Peyer's patch (tissue), 4 donors: Measurements from ENCODE around the gene ISCA1.

ENCODE experiments used
- POLR2A ChIP-seq, 2 donors: fragments of 450-650 bp; IDR thresholded peaks; one replicate each; pipeline ENCODE4 v1.5.1; 2017; ENCODE audit warnings: antibody characterized with exemption in 2 of 2, mild to moderate bottlenecking in 2 of 2, moderate library complexity in 2 of 2
- TF ChIP-seq, protein P1 (sequence below), 6 experiments: fragments of 450-650 bp in 4 of 6; fragments of 200-600 bp in 2 of 6; sonication (generic) in 1 of 6; IDR thresholded peaks; one replicate each; pipeline ENCODE4 v1.5.1; 2017 to 2019; ENCODE audit warnings: antibody characterized with exemption in 6 of 6, mild to moderate bottlenecking in 3 of 6, moderate library complexity in 1 of 6

- TF ChIP-seq, protein P1, sequence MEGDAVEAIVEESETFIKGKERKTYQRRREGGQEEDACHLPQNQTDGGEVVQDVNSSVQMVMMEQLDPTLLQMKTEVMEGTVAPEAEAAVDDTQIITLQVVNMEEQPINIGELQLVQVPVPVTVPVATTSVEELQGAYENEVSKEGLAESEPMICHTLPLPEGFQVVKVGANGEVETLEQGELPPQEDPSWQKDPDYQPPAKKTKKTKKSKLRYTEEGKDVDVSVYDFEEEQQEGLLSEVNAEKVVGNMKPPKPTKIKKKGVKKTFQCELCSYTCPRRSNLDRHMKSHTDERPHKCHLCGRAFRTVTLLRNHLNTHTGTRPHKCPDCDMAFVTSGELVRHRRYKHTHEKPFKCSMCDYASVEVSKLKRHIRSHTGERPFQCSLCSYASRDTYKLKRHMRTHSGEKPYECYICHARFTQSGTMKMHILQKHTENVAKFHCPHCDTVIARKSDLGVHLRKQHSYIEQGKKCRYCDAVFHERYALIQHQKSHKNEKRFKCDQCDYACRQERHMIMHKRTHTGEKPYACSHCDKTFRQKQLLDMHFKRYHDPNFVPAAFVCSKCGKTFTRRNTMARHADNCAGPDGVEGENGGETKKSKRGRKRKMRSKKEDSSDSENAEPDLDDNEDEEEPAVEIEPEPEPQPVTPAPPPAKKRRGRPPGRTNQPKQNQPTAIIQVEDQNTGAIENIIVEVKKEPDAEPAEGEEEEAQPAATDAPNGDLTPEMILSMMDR (IDR thresholded peaks at IDR 0.05): no peak
- TF ChIP-seq POLR2A (IDR thresholded peaks at IDR 0.05): no peak
These were observed 24.9 kb downstream of the ISCA1 start for GRCh38 chr9:86257391-86257790.
